H9 (cell line): ENCODE measurements around the gene ZBTB20. TPM values are rescaled to one million over a fixed set of nuclear protein-coding genes. Genes with fewer than 3 reads are reported as not detected.

Experiments used
- DNase-seq: peaks from one replicate; pipeline ENCODE4 v3.0.0-alpha.2; 2017
- H2AFZ ChIP-seq: one replicate; pipeline ENCODE4 v1.6.1; 2013; ENCODE audit warnings: mild to moderate bottlenecking, low read length, control low read depth, moderate library complexity
- H2AK5ac ChIP-seq: 2 replicates; pipeline ENCODE4 v1.6.1; 2013; ENCODE audit warnings: low read length, control low read depth, mixed read lengths; ENCODE audit not compliant: insufficient read length
- H2BK120ac ChIP-seq: one replicate; pipeline ENCODE4 v1.6.1; 2013; ENCODE audit warnings: low read depth, mild to moderate bottlenecking, low read length, control low read depth, inconsistent platforms; ENCODE audit not compliant: poor library complexity, severe bottlenecking
- H2BK12ac ChIP-seq: 2 replicates; pipeline ENCODE4 v1.6.1; 2013; ENCODE audit warnings: low read length, control low read depth, mixed read lengths, low read depth; ENCODE audit not compliant: insufficient read length
- H2BK15ac ChIP-seq: 2 replicates; pipeline ENCODE4 v1.6.1; 2013; ENCODE audit warnings: low read depth, low read length, control low read depth
- H2BK20ac ChIP-seq: one replicate; pipeline ENCODE4 v1.6.1; 2013; ENCODE audit warnings: low read depth, mild to moderate bottlenecking, low read length, control low read depth, inconsistent platforms; ENCODE audit not compliant: poor library complexity, severe bottlenecking
- H2BK5ac ChIP-seq: 2 replicates; pipeline ENCODE4 v1.6.1; 2013; ENCODE audit warnings: low read length, control low read depth, mixed read lengths; ENCODE audit not compliant: insufficient read length
- H3K14ac ChIP-seq: 2 replicates; pipeline ENCODE4 v1.6.1; 2013; ENCODE audit warnings: low read length, control low read depth; ENCODE audit not compliant: insufficient read depth
- H3K18ac ChIP-seq: 2 replicates; pipeline ENCODE4 v1.6.1; 2013; ENCODE audit warnings: low read depth, mild to moderate bottlenecking, mixed read lengths, low read length, control low read depth; ENCODE audit not compliant: insufficient read length
- H3K23ac ChIP-seq: 2 replicates; pipeline ENCODE4 v1.6.1; 2013; ENCODE audit warnings: low read length, control low read depth, mixed read lengths, low read depth; ENCODE audit not compliant: insufficient read length
- H3K23me2 ChIP-seq: 2 replicates; pipeline ENCODE4 v1.6.1; 2013; ENCODE audit warnings: low read depth, mild to moderate bottlenecking, mixed read lengths, low read length, control low read depth; ENCODE audit not compliant: insufficient read length, poor library complexity, severe bottlenecking
- H3K27ac ChIP-seq: 2 replicates; pipeline ENCODE4 v1.5.1; 2013; ENCODE audit warnings: low read length, control low read depth, mixed read lengths, low read depth; ENCODE audit not compliant: insufficient read length
- H3K27me3 ChIP-seq: 2 replicates; pipeline ENCODE4 v1.6.1; 2013; ENCODE audit warnings: low read length, control low read depth, inconsistent platforms; ENCODE audit not compliant: insufficient read depth
- H3K4ac ChIP-seq: 2 replicates; pipeline ENCODE4 v1.6.1; 2013; ENCODE audit warnings: low read depth, mild to moderate bottlenecking, control low read depth, inconsistent platforms, low read length, moderate library complexity
- H3K4me1 ChIP-seq: 2 replicates; pipeline ENCODE4 v1.6.1; 2013; ENCODE audit warnings: low read length, control low read depth, inconsistent platforms; ENCODE audit not compliant: insufficient read depth
- H3K4me2 ChIP-seq: 2 replicates; pipeline ENCODE4 v1.6.1; 2013; ENCODE audit warnings: low read length, control low read depth, mixed read lengths; ENCODE audit not compliant: insufficient read length, insufficient read depth
- H3K56ac ChIP-seq: 2 replicates; pipeline ENCODE4 v1.6.1; 2013; ENCODE audit warnings: low read depth, mild to moderate bottlenecking, mixed read lengths, low read length, control low read depth; ENCODE audit not compliant: insufficient read length
- H3K79me1 ChIP-seq: 2 replicates; pipeline ENCODE4 v1.6.1; 2013; ENCODE audit warnings: low read depth, mild to moderate bottlenecking, moderate library complexity, low read length, control low read depth, inconsistent platforms; ENCODE audit not compliant: insufficient read depth, poor library complexity, severe bottlenecking
- H3K79me2 ChIP-seq: 2 replicates; pipeline ENCODE4 v1.6.1; 2013; ENCODE audit warnings: low read length, control low read depth, inconsistent platforms; ENCODE audit not compliant: insufficient read depth
- H3K9ac ChIP-seq: 2 replicates; pipeline ENCODE4 v1.6.1; 2013; ENCODE audit warnings: low read length, control low read depth, mixed read lengths; ENCODE audit not compliant: insufficient read length; ENCODE audit errors: extremely low read depth
- H3K9me3 ChIP-seq: one replicate; pipeline ENCODE4 v1.6.1; 2013; ENCODE audit warnings: low read depth, low read length, inconsistent platforms; ENCODE audit not compliant: control insufficient read depth
- H3T11ph ChIP-seq: one replicate; pipeline ENCODE4 v1.6.1; 2013; ENCODE audit warnings: mild to moderate bottlenecking, low read length, control low read depth, inconsistent platforms
- H4K20me1 ChIP-seq: one replicate; pipeline ENCODE4 v1.6.1; 2013; ENCODE audit not compliant: control insufficient read depth, insufficient read length, insufficient read depth
- H4K5ac ChIP-seq: 2 replicates; pipeline ENCODE4 v1.6.1; 2013; ENCODE audit warnings: low read depth, mild to moderate bottlenecking, mixed read lengths, low read length, control low read depth; ENCODE audit not compliant: insufficient read length
- H4K8ac ChIP-seq: replicated peaks from 2 replicates; pipeline ENCODE4 v1.6.1; 2013; ENCODE audit warnings: low read length, control low read depth, mixed read lengths, low read depth; ENCODE audit not compliant: insufficient read length
- H4K91ac ChIP-seq: 2 replicates; pipeline ENCODE4 v1.6.1; 2013; ENCODE audit warnings: low read depth, mild to moderate bottlenecking, moderate library complexity, mixed read lengths, low read length, control low read depth; ENCODE audit not compliant: insufficient read length
- H3K27ac Mint-ChIP-seq, 3 experiments: 2 replicates in 2 of 3; 3 replicates in 1 of 3; pipeline ENCODE4 v1.8.0; 2020 to 2021; ENCODE audit warnings: mixed read lengths in 3 of 3, mild to moderate bottlenecking in 1 of 3, moderate library complexity in 1 of 3
- H3K27me3 Mint-ChIP-seq: 2 replicates; pipeline ENCODE4 v1.8.0; 2021; ENCODE audit warnings: low read depth, mild to moderate bottlenecking, moderate library complexity, mixed read lengths
- H3K36me3 Mint-ChIP-seq, 3 experiments: 2 replicates in 2 of 3; 3 replicates in 1 of 3; pipeline ENCODE4 v1.8.0; 2020 to 2021; ENCODE audit warnings: low read depth in 3 of 3, mixed read lengths in 3 of 3; ENCODE audit not compliant: insufficient read depth in 1 of 3
- H3K4me1 Mint-ChIP-seq, 2 experiments: 2 replicates each; pipeline ENCODE4 v1.8.0; 2020; ENCODE audit warnings: mixed read lengths in 2 of 2
- H3K4me3 Mint-ChIP-seq, 2 experiments: 2 replicates in 1 of 2; 3 replicates in 1 of 2; pipeline ENCODE4 v1.8.0; 2020 to 2021; ENCODE audit warnings: mild to moderate bottlenecking in 2 of 2, mixed read lengths in 2 of 2, moderate library complexity in 1 of 2
- H3K9me3 Mint-ChIP-seq, 2 experiments: 2 replicates in 1 of 2; 3 replicates in 1 of 2; pipeline ENCODE4 v1.8.0; 2020; ENCODE audit warnings: mild to moderate bottlenecking in 2 of 2, mixed read lengths in 2 of 2, moderate library complexity in 1 of 2
- WGBS: extraction: QIAGEN DNeasy Blood & Tissue Kit; methylation state at CpG from one replicate; pipeline ENCODE4 v1.1.7; 2013; ENCODE audit warnings: missing lambda C conversion rate, low lambda C conversion rate, mixed read lengths; ENCODE audit not compliant: insufficient read length; ENCODE audit errors: extremely low coverage; 5-methylcytosine and 5-hydroxymethylcytosine counted together
- total RNA-seq: library from RNA; stranded (reverse); gene quantifications from 2 replicates; pipeline ENCODE4 v1.2.1, GENCODE V29; 2021
- TF ChIP-seq, protein P1 (sequence below): fragments of 200-600 bp; sonication (generic); conservative IDR thresholded peaks from 3 replicates; pipeline ENCODE4 v1.8.0; 2021; ENCODE audit warnings: antibody characterized with exemption, mild to moderate bottlenecking

The ZBTB20 gene
- total RNA-seq, 1 experiment from 2014 or later: 0.70 TPM

DNA sequence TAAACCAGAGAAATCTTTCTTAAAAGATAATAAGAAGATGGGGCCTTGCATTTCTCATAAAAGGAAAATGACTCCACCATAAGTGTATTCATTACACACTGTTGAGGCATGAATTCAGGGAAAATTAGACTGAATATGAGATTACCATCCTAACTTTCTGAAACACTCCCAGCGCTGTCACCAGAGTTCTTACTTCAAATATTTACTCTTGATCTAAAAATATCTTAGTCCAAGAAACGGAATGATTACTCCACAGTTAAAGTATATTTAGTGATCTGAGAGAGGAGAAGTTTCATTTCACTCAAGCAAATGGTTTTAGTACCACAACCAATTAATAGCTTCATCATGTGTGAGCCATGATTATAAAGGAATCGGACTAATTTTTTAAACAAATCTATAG is 300.3 kb downstream of the ZBTB20 start:
- H3K4me1 Mint-ChIP-seq: peaks cover under 1 to 2% of the 10 kb centered on the region in 2 experiments; a peak in 1 of 4 replicates
- Histone ChIP-seq H2BK12ac (no peak overlapping the region), H4K5ac (no peak overlapping the region), H3K4me2 (no peak overlapping the region), H2AK5ac (no peak overlapping the region), H3K9ac (no peak overlapping the region), H3K4me1 (no peaks in the 10 kb centered on the region), H3T11ph (no peak overlapping the region), H3K27me3 (no peaks in the 10 kb centered on the region), H2BK15ac (no peak overlapping the region), H2AFZ (no peak overlapping the region), H2BK5ac (no peak overlapping the region), H3K27ac (no peak overlapping the region), H3K9me3 (no peaks in the 10 kb centered on the region), H3K23ac (no peak overlapping the region), H3K79me1 (no peaks in the 10 kb centered on the region), H4K8ac (no peak overlapping the region), H3K56ac (no peak overlapping the region), H3K14ac (no peak overlapping the region), H4K20me1 (no peaks in the 10 kb centered on the region), H3K23me2 (no peaks in the 10 kb centered on the region), H3K18ac (no peak overlapping the region), H3K79me2 (no peaks in the 10 kb centered on the region), H4K91ac (no peak overlapping the region), H2BK20ac (no peak overlapping the region), H3K4ac (no peak overlapping the region), H2BK120ac (no peak overlapping the region)
- DNase-seq: no peak
- no peaks in the 10 kb centered on the region for H3K36me3 Mint-ChIP-seq
- no peaks in the 10 kb centered on the region for H3K27me3 Mint-ChIP-seq
- H3K4me3 Mint-ChIP-seq: no peak overlapping the region
- no CpG with 5 or more reads among the region's 3 CpGs for WGBS
- no peaks in the 10 kb centered on the region for H3K9me3 Mint-ChIP-seq
- TF ChIP-seq, protein P1, sequence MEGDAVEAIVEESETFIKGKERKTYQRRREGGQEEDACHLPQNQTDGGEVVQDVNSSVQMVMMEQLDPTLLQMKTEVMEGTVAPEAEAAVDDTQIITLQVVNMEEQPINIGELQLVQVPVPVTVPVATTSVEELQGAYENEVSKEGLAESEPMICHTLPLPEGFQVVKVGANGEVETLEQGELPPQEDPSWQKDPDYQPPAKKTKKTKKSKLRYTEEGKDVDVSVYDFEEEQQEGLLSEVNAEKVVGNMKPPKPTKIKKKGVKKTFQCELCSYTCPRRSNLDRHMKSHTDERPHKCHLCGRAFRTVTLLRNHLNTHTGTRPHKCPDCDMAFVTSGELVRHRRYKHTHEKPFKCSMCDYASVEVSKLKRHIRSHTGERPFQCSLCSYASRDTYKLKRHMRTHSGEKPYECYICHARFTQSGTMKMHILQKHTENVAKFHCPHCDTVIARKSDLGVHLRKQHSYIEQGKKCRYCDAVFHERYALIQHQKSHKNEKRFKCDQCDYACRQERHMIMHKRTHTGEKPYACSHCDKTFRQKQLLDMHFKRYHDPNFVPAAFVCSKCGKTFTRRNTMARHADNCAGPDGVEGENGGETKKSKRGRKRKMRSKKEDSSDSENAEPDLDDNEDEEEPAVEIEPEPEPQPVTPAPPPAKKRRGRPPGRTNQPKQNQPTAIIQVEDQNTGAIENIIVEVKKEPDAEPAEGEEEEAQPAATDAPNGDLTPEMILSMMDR: no peak
- no peak overlapping the region for H3K27ac Mint-ChIP-seq
